Thyroid gland (tissue), 4 donors: ENCODE measurements around the gene ACSF3.

ENCODE experiments used
- POLR2A ChIP-seq, 2 donors: fragments of 450-650 bp; IDR thresholded peaks; one replicate each; pipeline ENCODE4 v1.6.1; 2017; ENCODE audit warnings: antibody characterized with exemption in 2 of 2, mild to moderate bottlenecking in 2 of 2, moderate library complexity in 1 of 2
- TF ChIP-seq, protein P1 (sequence below), 6 experiments: fragments of 200-600 bp in 3 of 6; fragments of 450-650 bp in 3 of 6; sonication (generic) in 3 of 6; IDR thresholded peaks; one replicate each; pipeline ENCODE4 v1.5.1; 2016 to 2019; ENCODE audit warnings: antibody characterized with exemption in 6 of 6, mild to moderate bottlenecking in 2 of 6, inconsistent platforms in 1 of 6, moderate library complexity in 1 of 6

DNA sequence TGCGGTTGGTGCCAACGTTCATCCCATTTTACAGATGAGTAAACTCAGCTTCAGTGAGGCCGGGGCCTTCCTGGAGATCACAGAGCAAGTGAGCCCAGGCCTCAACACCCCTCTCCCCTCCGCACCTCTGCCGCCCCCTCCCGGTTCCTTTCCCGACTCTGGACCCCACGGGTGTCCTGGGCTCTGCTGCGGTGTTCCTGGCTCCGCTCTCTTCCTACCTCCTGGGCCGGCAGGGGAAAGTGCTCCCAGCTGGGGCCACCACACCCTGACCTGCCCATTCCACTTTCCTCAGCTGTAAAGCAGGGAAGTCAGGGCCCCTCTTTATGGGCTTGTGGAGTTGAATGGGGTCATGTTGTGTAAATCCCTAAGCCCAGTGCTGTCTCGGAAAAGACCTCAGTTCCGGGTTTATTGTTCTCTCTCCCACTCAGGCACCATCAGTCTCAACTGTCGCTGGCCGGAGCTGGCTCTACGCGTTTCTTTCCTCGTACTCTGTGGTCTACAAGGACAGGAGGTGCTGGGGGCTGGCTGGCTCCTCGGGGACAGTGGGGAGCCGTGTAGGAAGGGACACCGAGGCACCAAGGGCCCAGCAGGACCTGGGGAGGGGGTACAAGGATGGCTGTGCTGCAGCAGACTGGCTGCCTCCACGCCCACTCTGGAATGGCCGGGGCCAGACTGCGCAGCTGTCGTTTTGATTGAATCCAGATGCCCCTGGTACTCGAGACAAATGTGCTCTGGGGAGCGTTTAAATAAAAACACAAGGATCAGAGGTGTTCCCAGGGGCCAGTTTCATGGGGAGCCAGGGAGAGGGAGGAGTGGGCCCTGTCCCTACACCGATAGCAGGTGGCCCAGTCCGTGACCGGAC lies 21.7 kb upstream of the ACSF3 start:
- TF ChIP-seq, protein P1, sequence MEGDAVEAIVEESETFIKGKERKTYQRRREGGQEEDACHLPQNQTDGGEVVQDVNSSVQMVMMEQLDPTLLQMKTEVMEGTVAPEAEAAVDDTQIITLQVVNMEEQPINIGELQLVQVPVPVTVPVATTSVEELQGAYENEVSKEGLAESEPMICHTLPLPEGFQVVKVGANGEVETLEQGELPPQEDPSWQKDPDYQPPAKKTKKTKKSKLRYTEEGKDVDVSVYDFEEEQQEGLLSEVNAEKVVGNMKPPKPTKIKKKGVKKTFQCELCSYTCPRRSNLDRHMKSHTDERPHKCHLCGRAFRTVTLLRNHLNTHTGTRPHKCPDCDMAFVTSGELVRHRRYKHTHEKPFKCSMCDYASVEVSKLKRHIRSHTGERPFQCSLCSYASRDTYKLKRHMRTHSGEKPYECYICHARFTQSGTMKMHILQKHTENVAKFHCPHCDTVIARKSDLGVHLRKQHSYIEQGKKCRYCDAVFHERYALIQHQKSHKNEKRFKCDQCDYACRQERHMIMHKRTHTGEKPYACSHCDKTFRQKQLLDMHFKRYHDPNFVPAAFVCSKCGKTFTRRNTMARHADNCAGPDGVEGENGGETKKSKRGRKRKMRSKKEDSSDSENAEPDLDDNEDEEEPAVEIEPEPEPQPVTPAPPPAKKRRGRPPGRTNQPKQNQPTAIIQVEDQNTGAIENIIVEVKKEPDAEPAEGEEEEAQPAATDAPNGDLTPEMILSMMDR (IDR thresholded peaks at IDR 0.05): no peak
- no peak for TF ChIP-seq POLR2A (IDR thresholded peaks at IDR 0.05)
